Neuronal stem cell (in vitro differentiated cells): Measurements from ENCODE around the gene ACSL1.

ENCODE experiments used
- DNase-seq: peaks from one replicate; pipeline ENCODE4 v3.0.0-alpha.2; 2013; ENCODE audit warnings: low spot score
- H2AFZ ChIP-seq: one replicate; pipeline ENCODE4 v1.6.1; 2013; ENCODE audit warnings: mild to moderate bottlenecking, low read length, inconsistent platforms
- H2AK5ac ChIP-seq: 2 replicates; pipeline ENCODE4 v1.6.1; 2013; ENCODE audit warnings: low read depth, mild to moderate bottlenecking, inconsistent platforms, low read length, moderate library complexity, mixed read lengths
- H2BK120ac ChIP-seq: 2 replicates; pipeline ENCODE4 v1.6.1; 2013; ENCODE audit warnings: low read depth, mild to moderate bottlenecking, inconsistent platforms, low read length, moderate library complexity, mixed read lengths
- H2BK12ac ChIP-seq: one replicate; pipeline ENCODE4 v1.6.1; 2013; ENCODE audit warnings: low read length, inconsistent platforms
- H2BK15ac ChIP-seq: 2 replicates; pipeline ENCODE4 v1.6.1; 2013; ENCODE audit warnings: mild to moderate bottlenecking, low read length, inconsistent platforms, mixed read lengths
- H2BK5ac ChIP-seq: one replicate; pipeline ENCODE4 v1.6.1; 2013; ENCODE audit warnings: inconsistent platforms, mild to moderate bottlenecking, low read length, moderate library complexity
- H3K14ac ChIP-seq: one replicate; pipeline ENCODE4 v1.6.1; 2013; ENCODE audit warnings: low read length, inconsistent platforms
- H3K18ac ChIP-seq: 2 replicates; pipeline ENCODE4 v1.6.1; 2013; ENCODE audit warnings: low read length, inconsistent platforms
- H3K23ac ChIP-seq: 2 replicates; pipeline ENCODE4 v1.6.1; 2013; ENCODE audit warnings: low read depth, mild to moderate bottlenecking, mixed read lengths, low read length, inconsistent platforms; ENCODE audit not compliant: poor library complexity
- H3K27ac ChIP-seq: replicated peaks from 3 replicates; pipeline ENCODE4 v1.5.1; 2013; ENCODE audit warnings: low read length, inconsistent platforms
- H3K27me3 ChIP-seq, 3 experiments: 2 replicates each; pipeline ENCODE4 v1.6.1; 2013; ENCODE audit warnings: low read length in 3 of 3, mild to moderate bottlenecking in 2 of 3, inconsistent platforms in 1 of 3, low read depth in 1 of 3, mixed read lengths in 1 of 3, moderate library complexity in 1 of 3; ENCODE audit not compliant: control insufficient read depth in 3 of 3, insufficient read depth in 3 of 3
- H3K36me3 ChIP-seq, 2 donors: replicated peaks in 1 of 2; 2 replicates each; pipeline ENCODE4 v1.6.1; 2013; ENCODE audit warnings: low read length in 2 of 2; ENCODE audit not compliant: control insufficient read depth in 2 of 2, insufficient read depth in 2 of 2
- H3K4ac ChIP-seq: 2 replicates; pipeline ENCODE4 v1.6.1; 2013; ENCODE audit warnings: inconsistent platforms, mild to moderate bottlenecking, low read length, moderate library complexity
- H3K4me1 ChIP-seq, 2 donors: 1 replicate in 1 of 2; 2 replicates in 1 of 2; pipeline ENCODE4 v1.6.1; 2013; ENCODE audit warnings: low read length in 2 of 2, low read depth in 1 of 2; ENCODE audit not compliant: control insufficient read depth in 2 of 2, insufficient read depth in 1 of 2
- H3K4me2 ChIP-seq: one replicate; pipeline ENCODE4 v1.6.1; 2013; ENCODE audit warnings: mild to moderate bottlenecking, low read length, inconsistent platforms; ENCODE audit not compliant: insufficient read depth, poor library complexity, severe bottlenecking
- H3K4me3 ChIP-seq, 2 donors: 2 replicates each; pipeline ENCODE4 v1.5.1; 2013; ENCODE audit warnings: low read length in 2 of 2, mild to moderate bottlenecking in 2 of 2, inconsistent platforms in 1 of 2, moderate library complexity in 1 of 2
- H3K79me1 ChIP-seq: one replicate; pipeline ENCODE4 v1.6.1; 2013; ENCODE audit warnings: low read depth, mild to moderate bottlenecking, inconsistent platforms, low read length, moderate library complexity
- H3K9ac ChIP-seq: one replicate; pipeline ENCODE4 v1.6.1; 2013; ENCODE audit warnings: mild to moderate bottlenecking, low read depth, low read length, inconsistent platforms; ENCODE audit not compliant: poor library complexity
- H3K9me3 ChIP-seq, 2 donors: replicated peaks in 1 of 2; 2 replicates each; pipeline versions ENCODE3 to v1.6.1; 2013; ENCODE audit warnings: low read length in 2 of 2, mild to moderate bottlenecking in 2 of 2, inconsistent platforms in 1 of 2, low read depth in 1 of 2, mixed read lengths in 1 of 2, moderate library complexity in 1 of 2; ENCODE audit not compliant: control insufficient read depth in 2 of 2, insufficient read depth in 1 of 2
- H4K8ac ChIP-seq: one replicate; pipeline ENCODE4 v1.6.1; 2013; ENCODE audit warnings: low read depth, mild to moderate bottlenecking, inconsistent platforms, low read length, moderate library complexity
- H4K91ac ChIP-seq: one replicate; pipeline ENCODE4 v1.6.1; 2013; ENCODE audit warnings: low read length, low read depth, mild to moderate bottlenecking, inconsistent platforms; ENCODE audit not compliant: poor library complexity
- WGBS, 2 donors: extraction: QIAGEN DNeasy Blood & Tissue Kit; methylation state at CpG; one replicate each; pipeline ENCODE4 v1.1.7; 2013; ENCODE audit warnings: missing lambda C conversion rate in 2 of 2, mixed read lengths in 1 of 2; ENCODE audit not compliant: insufficient read length in 2 of 2, insufficient replicate concordance in 1 of 2; ENCODE audit errors: extremely low coverage in 2 of 2; 5-methylcytosine and 5-hydroxymethylcytosine counted together

Gene ACSL1

DNA sequence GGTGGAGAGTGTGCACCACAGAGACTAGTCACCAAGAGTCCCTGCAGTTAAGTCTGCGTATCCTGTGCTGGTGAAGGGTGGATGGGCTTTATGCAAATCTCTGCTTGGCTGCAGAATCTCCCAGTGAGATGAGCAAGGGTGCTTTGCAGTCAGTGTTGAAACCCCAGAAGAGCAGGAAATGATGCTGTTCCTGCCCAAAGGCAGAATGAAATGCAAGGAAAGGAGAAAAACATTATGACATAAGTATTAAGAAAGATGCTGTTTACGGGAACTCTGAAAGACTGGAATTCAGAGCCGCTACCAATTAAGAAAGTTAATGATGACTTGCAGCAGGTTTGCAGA is 25.4 kb upstream of the ACSL1 start:
- Histone ChIP-seq H4K8ac (no peak overlapping the region), H2BK12ac (no peak overlapping the region), H3K4me1 (no peaks in the 10 kb centered on the region), H2AFZ (no peak overlapping the region), H3K79me1 (no peaks in the 10 kb centered on the region), H3K9ac (no peak overlapping the region), H2AK5ac (no peak overlapping the region), H3K27ac (no peak overlapping the region), H3K4me2 (no peak overlapping the region), H3K4ac (no peak overlapping the region), H3K4me3 (no peak overlapping the region), H3K18ac (no peak overlapping the region), H3K36me3 (no peaks in the 10 kb centered on the region), H3K23ac (no peak overlapping the region), H2BK120ac (no peak overlapping the region), H2BK15ac (no peak overlapping the region), H3K9me3 (no peaks in the 10 kb centered on the region), H3K14ac (no peak overlapping the region), H2BK5ac (no peak overlapping the region), H4K91ac (no peak overlapping the region), H3K27me3 (peaks cover 0 to 10% (median 0%) of the 10 kb centered on the region in 3 experiments)
- DNase-seq, result no peak
- no CpG with 5 or more reads among the region's 3 CpGs for WGBS, 2 donors

DNA sequence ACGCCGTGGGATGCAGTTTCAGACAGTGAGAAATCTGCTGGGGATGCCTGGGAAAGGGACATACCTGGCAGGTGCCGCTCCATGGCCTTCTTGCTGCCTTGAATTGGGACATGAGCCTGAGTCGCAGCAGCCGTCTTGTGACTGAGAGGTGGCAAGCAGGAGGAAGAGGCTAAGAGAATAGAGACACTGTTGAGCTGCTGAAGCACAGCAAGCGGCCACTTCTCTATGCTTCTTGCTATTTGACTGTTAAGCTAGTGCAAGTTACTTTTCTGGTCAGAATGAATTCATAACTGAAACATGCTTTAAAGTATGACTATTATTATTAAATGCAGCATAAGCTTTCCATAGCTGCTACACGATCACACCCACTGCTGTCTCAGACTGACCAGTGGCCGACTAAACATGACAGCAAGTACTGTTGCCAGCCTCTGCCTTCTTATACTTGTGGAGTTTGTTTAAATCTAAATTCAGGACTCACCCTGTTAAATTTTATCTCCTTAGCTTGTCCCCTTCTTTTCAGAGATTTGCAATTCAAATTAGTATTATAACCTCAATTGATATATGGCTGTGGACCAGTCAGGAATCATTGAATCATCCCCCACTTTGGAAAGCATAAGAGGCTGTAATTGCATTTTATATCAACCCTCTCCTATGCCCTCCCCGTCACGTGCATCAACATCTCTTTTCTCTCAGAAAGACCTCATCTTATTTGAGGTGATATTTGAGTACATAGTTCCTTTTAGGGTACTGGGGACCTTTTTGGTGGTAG is 24.8 kb upstream of the ACSL1 start:
- WGBS, 2 donors, result no CpG with 5 or more reads among the region's 10 CpGs
- H3K27me3 ChIP-seq, result peaks cover 0 to 10% (median 0%) of the 10 kb centered on the region in 3 experiments
- H2BK12ac ChIP-seq, result no peak overlapping the region
- H3K27ac ChIP-seq, result no peak overlapping the region
- no peak overlapping the region for H3K18ac ChIP-seq
- no peaks in the 10 kb centered on the region for H3K79me1 ChIP-seq
- no peak overlapping the region for H3K9ac ChIP-seq
- H3K4me1 ChIP-seq, result no peaks in the 10 kb centered on the region
- no peak overlapping the region for H2BK120ac ChIP-seq
- H2BK15ac ChIP-seq, result no peak overlapping the region
- no peak overlapping the region for H3K4ac ChIP-seq
- H3K23ac ChIP-seq, result no peak overlapping the region
- no peak overlapping the region for H3K4me2 ChIP-seq
- H4K91ac ChIP-seq, result no peak overlapping the region
- no peaks in the 10 kb centered on the region for H3K9me3 ChIP-seq
- no peak overlapping the region for H4K8ac ChIP-seq
- no peak overlapping the region for H3K4me3 ChIP-seq
- DNase-seq, result no peak
- H3K14ac ChIP-seq, result no peak overlapping the region
- no peak overlapping the region for H2BK5ac ChIP-seq
- H3K36me3 ChIP-seq, result no peaks in the 10 kb centered on the region
- no peak overlapping the region for H2AFZ ChIP-seq
- H2AK5ac ChIP-seq, result no peak overlapping the region

DNA sequence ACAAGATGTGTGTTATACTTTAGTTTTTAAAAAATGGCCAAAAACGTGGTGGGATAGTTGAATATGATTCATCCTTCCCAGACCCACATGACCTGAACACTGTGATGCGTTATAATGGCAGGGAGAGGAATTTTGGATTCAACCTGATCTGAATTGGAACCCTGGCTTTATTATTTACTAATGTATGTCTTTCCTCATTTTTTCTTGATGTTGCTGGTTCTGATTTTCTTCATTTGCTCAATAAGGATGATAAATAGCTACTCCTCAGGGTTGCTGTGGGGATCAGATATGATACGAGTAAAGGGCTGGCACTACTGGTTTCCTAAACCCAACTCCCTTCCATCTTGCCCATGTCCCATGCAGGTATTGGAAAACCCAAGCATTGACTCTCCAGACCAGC is 24.2 kb upstream of the ACSL1 start:
- no peak overlapping the region for H3K14ac ChIP-seq
- H2BK5ac ChIP-seq, result no peak overlapping the region
- no peak overlapping the region for H4K91ac ChIP-seq
- H3K18ac ChIP-seq, result no peak overlapping the region
- H3K4me3 ChIP-seq, result no peak overlapping the region
- H3K4me1 ChIP-seq, result peaks cover 0 to 3% of the 10 kb centered on the region in 2 donors
- H2BK15ac ChIP-seq, result no peak overlapping the region
- peaks cover 0 to 10% (median 0%) of the 10 kb centered on the region in 3 experiments for H3K27me3 ChIP-seq
- H3K9me3 ChIP-seq, result no peaks in the 10 kb centered on the region
- no peak overlapping the region for H2BK120ac ChIP-seq
- no peak overlapping the region for H3K4ac ChIP-seq
- H3K36me3 ChIP-seq, result no peaks in the 10 kb centered on the region
- no peak overlapping the region for H3K9ac ChIP-seq
- H3K27ac ChIP-seq, result no peak overlapping the region
- H2AFZ ChIP-seq, result no peak overlapping the region
- H4K8ac ChIP-seq, result no peak overlapping the region
- no peak overlapping the region for H2BK12ac ChIP-seq
- no peaks in the 10 kb centered on the region for H3K79me1 ChIP-seq
- no CpG with 5 or more reads among the region's 3 CpGs for WGBS, 2 donors
- no peak overlapping the region for H3K23ac ChIP-seq
- no peak overlapping the region for H3K4me2 ChIP-seq
- no peak overlapping the region for H2AK5ac ChIP-seq
- no peak for DNase-seq

DNA sequence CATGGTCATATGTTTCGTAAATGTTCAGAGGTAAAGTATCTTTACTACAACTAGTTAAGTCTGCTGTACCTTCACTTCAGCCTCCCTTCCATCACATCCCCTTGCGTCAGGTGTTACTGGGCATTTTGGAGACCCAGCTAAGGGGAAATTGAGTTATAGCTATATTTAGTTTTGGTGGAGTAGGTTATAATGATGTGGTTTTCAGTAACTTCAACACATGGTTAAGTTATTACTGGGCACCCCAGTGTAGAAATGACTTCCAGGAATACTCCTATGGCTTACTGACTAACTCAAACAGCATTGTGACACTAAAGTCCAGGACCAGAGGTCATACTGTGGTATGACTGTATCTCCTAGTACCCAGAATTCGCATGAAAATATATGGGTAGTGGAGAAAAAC is 23.4 kb upstream of the ACSL1 start:
- no peak overlapping the region for H3K18ac ChIP-seq
- no peak overlapping the region for H4K8ac ChIP-seq
- no peak overlapping the region for H2BK5ac ChIP-seq
- peaks cover 0 to 10% (median 0%) of the 10 kb centered on the region in 3 experiments for H3K27me3 ChIP-seq
- no peak for DNase-seq
- no peaks in the 10 kb centered on the region for H3K36me3 ChIP-seq
- no peak overlapping the region for H3K27ac ChIP-seq
- no peaks in the 10 kb centered on the region for H3K79me1 ChIP-seq
- no peak overlapping the region for H4K91ac ChIP-seq
- H3K4me1 ChIP-seq, result peaks cover 0 to 3% of the 10 kb centered on the region in 2 donors
- no peak overlapping the region for H3K14ac ChIP-seq
- H3K23ac ChIP-seq, result no peak overlapping the region
- H3K4me3 ChIP-seq, result no peak overlapping the region
- no peak overlapping the region for H3K9ac ChIP-seq
- WGBS, 2 donors, result no CpG with 5 or more reads among the region's 3 CpGs
- H2BK15ac ChIP-seq, result no peak overlapping the region
- H3K4ac ChIP-seq, result no peak overlapping the region
- H2AFZ ChIP-seq, result no peak overlapping the region
- no peak overlapping the region for H2AK5ac ChIP-seq
- no peak overlapping the region for H2BK12ac ChIP-seq
- H2BK120ac ChIP-seq, result no peak overlapping the region
- no peaks in the 10 kb centered on the region for H3K9me3 ChIP-seq
- no peak overlapping the region for H3K4me2 ChIP-seq
